Body of pancreas (tissue), 4 donors: ENCODE results near the gene IGBP1.

Experiments used
- POLR2A ChIP-seq, 3 donors: fragments of 450-650 bp; IDR thresholded peaks; one replicate each; pipeline ENCODE4 v1.6.1; 2016; ENCODE audit warnings: antibody characterized with exemption in 3 of 3, mild to moderate bottlenecking in 2 of 3
- TF ChIP-seq, protein P1 (sequence below), 7 experiments: fragments of 450-650 bp in 4 of 7; fragments of 200-600 bp in 3 of 7; sonication (generic) in 3 of 7; IDR thresholded peaks; one replicate each; pipeline ENCODE4 v1.5.1; 2016 to 2019; ENCODE audit warnings: antibody characterized with exemption in 7 of 7

DNA sequence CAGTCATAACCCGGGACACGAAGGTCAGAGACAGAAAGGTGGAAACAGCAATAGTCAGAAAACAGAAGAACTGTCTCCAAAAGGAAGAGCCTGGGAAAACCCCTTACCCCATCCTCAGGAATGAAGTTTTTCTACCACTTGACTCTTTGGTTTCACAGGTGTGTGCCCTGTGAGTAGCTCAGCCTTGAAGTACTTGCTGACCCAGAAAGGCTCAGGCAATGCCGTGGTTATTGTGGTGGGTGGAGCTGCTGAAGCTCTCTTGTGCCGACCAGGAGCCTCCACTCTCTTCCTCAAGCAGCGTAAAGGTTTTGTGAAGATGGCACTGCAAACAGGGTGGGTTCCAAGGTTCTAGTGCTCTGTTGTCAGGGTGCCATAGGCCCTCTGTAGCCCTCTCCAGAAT, 68.5 kb downstream of the IGBP1 start:
- TF ChIP-seq, protein P1, sequence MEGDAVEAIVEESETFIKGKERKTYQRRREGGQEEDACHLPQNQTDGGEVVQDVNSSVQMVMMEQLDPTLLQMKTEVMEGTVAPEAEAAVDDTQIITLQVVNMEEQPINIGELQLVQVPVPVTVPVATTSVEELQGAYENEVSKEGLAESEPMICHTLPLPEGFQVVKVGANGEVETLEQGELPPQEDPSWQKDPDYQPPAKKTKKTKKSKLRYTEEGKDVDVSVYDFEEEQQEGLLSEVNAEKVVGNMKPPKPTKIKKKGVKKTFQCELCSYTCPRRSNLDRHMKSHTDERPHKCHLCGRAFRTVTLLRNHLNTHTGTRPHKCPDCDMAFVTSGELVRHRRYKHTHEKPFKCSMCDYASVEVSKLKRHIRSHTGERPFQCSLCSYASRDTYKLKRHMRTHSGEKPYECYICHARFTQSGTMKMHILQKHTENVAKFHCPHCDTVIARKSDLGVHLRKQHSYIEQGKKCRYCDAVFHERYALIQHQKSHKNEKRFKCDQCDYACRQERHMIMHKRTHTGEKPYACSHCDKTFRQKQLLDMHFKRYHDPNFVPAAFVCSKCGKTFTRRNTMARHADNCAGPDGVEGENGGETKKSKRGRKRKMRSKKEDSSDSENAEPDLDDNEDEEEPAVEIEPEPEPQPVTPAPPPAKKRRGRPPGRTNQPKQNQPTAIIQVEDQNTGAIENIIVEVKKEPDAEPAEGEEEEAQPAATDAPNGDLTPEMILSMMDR (IDR thresholded peaks at IDR 0.05) = no peak
- TF ChIP-seq POLR2A (IDR thresholded peaks at IDR 0.05) = no peak
